A673 (cell line): Measurements from ENCODE around the gene MFSD6.

ENCODE experiments used
- CTCF ChIP-seq: fragments of 300-800, 200-600 bp; sonication (generic); conservative IDR thresholded peaks from 2 replicates; pipeline ENCODE4 v1.5.1; 2017; ENCODE audit warnings: low read depth, mild to moderate bottlenecking, antibody characterized with exemption, low read length, moderate library complexity, mixed read lengths
- EZH2 ChIP-seq: fragments of 200-600 bp; sonication (generic); IDR thresholded peaks from 2 replicates; pipeline ENCODE4 v1.6.1; 2017; ENCODE audit warnings: borderline replicate concordance, low read depth, mild to moderate bottlenecking, mixed read lengths, antibody characterized with exemption, low read length; ENCODE audit not compliant: poor library complexity, severe bottlenecking

- no peak for TF ChIP-seq EZH2
- TF ChIP-seq CTCF: no peak
Measured at GRCh38 chr2:190443055-190443454, 34.9 kb downstream of the MFSD6 start.
